Activated CD4-positive, CD25-positive, alpha-beta regulatory T cell treated with anti-CD3 and anti-CD28 coated beads, Interleukin-2, amount 50 U/mL, for 16 hours (primary cell): ENCODE data around the gene BMP6.

ENCODE experiments used
- DNase-seq: peaks from one replicate; pipeline ENCODE4 v3.0.0-alpha.2; 2020; ENCODE audit warnings: low read depth, low spot score

The BMP6 gene

GRCh38 chr6:7747433-7747832 is 21.5 kb downstream of the BMP6 start:
- DNase-seq = no peak

- no peak for DNase-seq
Observed at GRCh38 chr6:7747901-7748504, 22.1 kb downstream of the BMP6 start.

GRCh38 chr6:7749478-7749877 is 23.6 kb downstream of the BMP6 start:
- DNase-seq = no peak

GRCh38 chr6:7750197-7750596 is 24.3 kb downstream of the BMP6 start:
- DNase-seq = no peak

GRCh38 chr6:7758456-7758855 is 32.6 kb downstream of the BMP6 start:
- DNase-seq = no peak

- no peak for DNase-seq
Observed at GRCh38 chr6:7759320-7759719, 33.4 kb downstream of the BMP6 start.

- no peak for DNase-seq
Observed at GRCh38 chr6:7761051-7761450, 35.2 kb downstream of the BMP6 start.

GRCh38 chr6:7762760-7763159 is 36.9 kb downstream of the BMP6 start:
- DNase-seq = no peak

- DNase-seq = no peak
Observed at GRCh38 chr6:7763881-7764280, 38.0 kb downstream of the BMP6 start.

GRCh38 chr6:7765575-7766325 is 39.9 kb downstream of the BMP6 start:
- DNase-seq = no peak

- no peak for DNase-seq
Observed at GRCh38 chr6:7769702-7770101, 43.8 kb downstream of the BMP6 start.

GRCh38 chr6:7770111-7770510 is 44.2 kb downstream of the BMP6 start:
- DNase-seq = no peak

- DNase-seq = no peak
Observed at GRCh38 chr6:7770601-7771000, 44.7 kb downstream of the BMP6 start.

- DNase-seq = no peak
Observed at GRCh38 chr6:7773322-7773721, 47.4 kb downstream of the BMP6 start.

GRCh38 chr6:7773914-7774313 is 48.0 kb downstream of the BMP6 start:
- no peak for DNase-seq

GRCh38 chr6:7776509-7776908 is 50.6 kb downstream of the BMP6 start:
- DNase-seq = no peak

GRCh38 chr6:7777074-7777473 is 51.2 kb downstream of the BMP6 start:
- no peak for DNase-seq

- no peak for DNase-seq
Observed at GRCh38 chr6:7781240-7781639, 55.3 kb downstream of the BMP6 start.

GRCh38 chr6:7784248-7784647 is 58.3 kb downstream of the BMP6 start:
- no peak for DNase-seq

- DNase-seq = no peak
Observed at GRCh38 chr6:7784706-7785105, 58.8 kb downstream of the BMP6 start.

GRCh38 chr6:7785243-7786035 is 59.5 kb downstream of the BMP6 start:
- no peak for DNase-seq

- DNase-seq = no peak
Observed at GRCh38 chr6:7786214-7786661, 60.3 kb downstream of the BMP6 start.
